H9 (cell line): ENCODE measurements around the gene ANKRD34A. TPM values are rescaled to one million over a fixed set of nuclear protein-coding genes. Genes with fewer than 3 reads are reported as not detected.

Experiments used
- DNase-seq: peaks from one replicate; pipeline ENCODE4 v3.0.0-alpha.2; 2017
- H2AFZ ChIP-seq: one replicate; pipeline ENCODE4 v1.6.1; 2013; ENCODE audit warnings: mild to moderate bottlenecking, low read length, control low read depth, moderate library complexity
- H2AK5ac ChIP-seq: 2 replicates; pipeline ENCODE4 v1.6.1; 2013; ENCODE audit warnings: low read length, control low read depth, mixed read lengths; ENCODE audit not compliant: insufficient read length
- H2BK120ac ChIP-seq: one replicate; pipeline ENCODE4 v1.6.1; 2013; ENCODE audit warnings: low read depth, mild to moderate bottlenecking, low read length, control low read depth, inconsistent platforms; ENCODE audit not compliant: poor library complexity, severe bottlenecking
- H2BK12ac ChIP-seq: 2 replicates; pipeline ENCODE4 v1.6.1; 2013; ENCODE audit warnings: low read length, control low read depth, mixed read lengths, low read depth; ENCODE audit not compliant: insufficient read length
- H2BK15ac ChIP-seq: 2 replicates; pipeline ENCODE4 v1.6.1; 2013; ENCODE audit warnings: low read depth, low read length, control low read depth
- H2BK20ac ChIP-seq: one replicate; pipeline ENCODE4 v1.6.1; 2013; ENCODE audit warnings: low read depth, mild to moderate bottlenecking, low read length, control low read depth, inconsistent platforms; ENCODE audit not compliant: poor library complexity, severe bottlenecking
- H2BK5ac ChIP-seq: 2 replicates; pipeline ENCODE4 v1.6.1; 2013; ENCODE audit warnings: low read length, control low read depth, mixed read lengths; ENCODE audit not compliant: insufficient read length
- H3K14ac ChIP-seq: 2 replicates; pipeline ENCODE4 v1.6.1; 2013; ENCODE audit warnings: low read length, control low read depth; ENCODE audit not compliant: insufficient read depth
- H3K18ac ChIP-seq: 2 replicates; pipeline ENCODE4 v1.6.1; 2013; ENCODE audit warnings: low read depth, mild to moderate bottlenecking, mixed read lengths, low read length, control low read depth; ENCODE audit not compliant: insufficient read length
- H3K23ac ChIP-seq: 2 replicates; pipeline ENCODE4 v1.6.1; 2013; ENCODE audit warnings: low read length, control low read depth, mixed read lengths, low read depth; ENCODE audit not compliant: insufficient read length
- H3K23me2 ChIP-seq: 2 replicates; pipeline ENCODE4 v1.6.1; 2013; ENCODE audit warnings: low read depth, mild to moderate bottlenecking, mixed read lengths, low read length, control low read depth; ENCODE audit not compliant: insufficient read length, poor library complexity, severe bottlenecking
- H3K27ac ChIP-seq: 2 replicates; pipeline ENCODE4 v1.5.1; 2013; ENCODE audit warnings: low read length, control low read depth, mixed read lengths, low read depth; ENCODE audit not compliant: insufficient read length
- H3K27me3 ChIP-seq: 2 replicates; pipeline ENCODE4 v1.6.1; 2013; ENCODE audit warnings: low read length, control low read depth, inconsistent platforms; ENCODE audit not compliant: insufficient read depth
- H3K4ac ChIP-seq: 2 replicates; pipeline ENCODE4 v1.6.1; 2013; ENCODE audit warnings: low read depth, mild to moderate bottlenecking, control low read depth, inconsistent platforms, low read length, moderate library complexity
- H3K4me1 ChIP-seq: 2 replicates; pipeline ENCODE4 v1.6.1; 2013; ENCODE audit warnings: low read length, control low read depth, inconsistent platforms; ENCODE audit not compliant: insufficient read depth
- H3K4me2 ChIP-seq: 2 replicates; pipeline ENCODE4 v1.6.1; 2013; ENCODE audit warnings: low read length, control low read depth, mixed read lengths; ENCODE audit not compliant: insufficient read length, insufficient read depth
- H3K56ac ChIP-seq: 2 replicates; pipeline ENCODE4 v1.6.1; 2013; ENCODE audit warnings: low read depth, mild to moderate bottlenecking, mixed read lengths, low read length, control low read depth; ENCODE audit not compliant: insufficient read length
- H3K79me1 ChIP-seq: 2 replicates; pipeline ENCODE4 v1.6.1; 2013; ENCODE audit warnings: low read depth, mild to moderate bottlenecking, moderate library complexity, low read length, control low read depth, inconsistent platforms; ENCODE audit not compliant: insufficient read depth, poor library complexity, severe bottlenecking
- H3K79me2 ChIP-seq: 2 replicates; pipeline ENCODE4 v1.6.1; 2013; ENCODE audit warnings: low read length, control low read depth, inconsistent platforms; ENCODE audit not compliant: insufficient read depth
- H3K9ac ChIP-seq: 2 replicates; pipeline ENCODE4 v1.6.1; 2013; ENCODE audit warnings: low read length, control low read depth, mixed read lengths; ENCODE audit not compliant: insufficient read length; ENCODE audit errors: extremely low read depth
- H3K9me3 ChIP-seq: one replicate; pipeline ENCODE4 v1.6.1; 2013; ENCODE audit warnings: low read depth, low read length, inconsistent platforms; ENCODE audit not compliant: control insufficient read depth
- H3T11ph ChIP-seq: one replicate; pipeline ENCODE4 v1.6.1; 2013; ENCODE audit warnings: mild to moderate bottlenecking, low read length, control low read depth, inconsistent platforms
- H4K20me1 ChIP-seq: one replicate; pipeline ENCODE4 v1.6.1; 2013; ENCODE audit not compliant: control insufficient read depth, insufficient read length, insufficient read depth
- H4K5ac ChIP-seq: 2 replicates; pipeline ENCODE4 v1.6.1; 2013; ENCODE audit warnings: low read depth, mild to moderate bottlenecking, mixed read lengths, low read length, control low read depth; ENCODE audit not compliant: insufficient read length
- H4K8ac ChIP-seq: replicated peaks from 2 replicates; pipeline ENCODE4 v1.6.1; 2013; ENCODE audit warnings: low read length, control low read depth, mixed read lengths, low read depth; ENCODE audit not compliant: insufficient read length
- H4K91ac ChIP-seq: 2 replicates; pipeline ENCODE4 v1.6.1; 2013; ENCODE audit warnings: low read depth, mild to moderate bottlenecking, moderate library complexity, mixed read lengths, low read length, control low read depth; ENCODE audit not compliant: insufficient read length
- H3K27ac Mint-ChIP-seq, 3 experiments: 2 replicates in 2 of 3; 3 replicates in 1 of 3; pipeline ENCODE4 v1.8.0; 2020 to 2021; ENCODE audit warnings: mixed read lengths in 3 of 3, mild to moderate bottlenecking in 1 of 3, moderate library complexity in 1 of 3
- H3K27me3 Mint-ChIP-seq: 2 replicates; pipeline ENCODE4 v1.8.0; 2021; ENCODE audit warnings: low read depth, mild to moderate bottlenecking, moderate library complexity, mixed read lengths
- H3K36me3 Mint-ChIP-seq, 3 experiments: 2 replicates in 2 of 3; 3 replicates in 1 of 3; pipeline ENCODE4 v1.8.0; 2020 to 2021; ENCODE audit warnings: low read depth in 3 of 3, mixed read lengths in 3 of 3; ENCODE audit not compliant: insufficient read depth in 1 of 3
- H3K4me1 Mint-ChIP-seq, 2 experiments: 2 replicates each; pipeline ENCODE4 v1.8.0; 2020; ENCODE audit warnings: mixed read lengths in 2 of 2
- H3K4me3 Mint-ChIP-seq, 2 experiments: 2 replicates in 1 of 2; 3 replicates in 1 of 2; pipeline ENCODE4 v1.8.0; 2020 to 2021; ENCODE audit warnings: mild to moderate bottlenecking in 2 of 2, mixed read lengths in 2 of 2, moderate library complexity in 1 of 2
- H3K9me3 Mint-ChIP-seq, 2 experiments: 2 replicates in 1 of 2; 3 replicates in 1 of 2; pipeline ENCODE4 v1.8.0; 2020; ENCODE audit warnings: mild to moderate bottlenecking in 2 of 2, mixed read lengths in 2 of 2, moderate library complexity in 1 of 2
- WGBS: extraction: QIAGEN DNeasy Blood & Tissue Kit; methylation state at CpG from one replicate; pipeline ENCODE4 v1.1.7; 2013; ENCODE audit warnings: missing lambda C conversion rate, low lambda C conversion rate, mixed read lengths; ENCODE audit not compliant: insufficient read length; ENCODE audit errors: extremely low coverage; 5-methylcytosine and 5-hydroxymethylcytosine counted together
- total RNA-seq: library from RNA; stranded (reverse); gene quantifications from 2 replicates; pipeline ENCODE4 v1.2.1, GENCODE V29; 2021
- TF ChIP-seq, protein P1 (sequence below): fragments of 200-600 bp; sonication (generic); conservative IDR thresholded peaks from 3 replicates; pipeline ENCODE4 v1.8.0; 2021; ENCODE audit warnings: antibody characterized with exemption, mild to moderate bottlenecking

ANKRD34A gene
- total RNA-seq, 1 experiment from 2014 or later: 0.39 TPM

DNA sequence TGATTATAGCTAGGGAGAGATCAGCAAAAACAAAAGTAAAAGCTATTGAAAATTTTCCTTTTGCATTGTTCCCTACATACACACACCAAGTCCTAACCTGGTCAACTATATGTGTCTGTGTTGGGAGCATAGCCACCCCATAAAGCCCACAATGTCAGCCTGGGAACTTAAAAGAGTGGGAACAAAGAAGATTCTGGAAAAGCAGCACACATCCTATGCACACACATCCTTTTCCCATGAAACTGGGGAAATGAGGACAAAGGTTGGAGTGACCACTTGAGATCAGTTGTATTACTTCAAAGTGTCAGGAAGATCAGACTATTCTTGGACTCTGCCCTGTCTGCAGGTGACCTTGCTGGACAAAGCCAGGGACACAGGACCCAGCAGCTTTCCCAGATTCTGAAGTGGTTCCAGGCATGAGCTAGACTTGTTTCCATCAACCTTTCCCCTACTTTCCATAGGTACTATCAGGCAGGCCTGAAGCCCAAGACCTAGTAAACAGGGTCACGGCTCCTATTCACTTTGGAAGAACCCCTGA is 16.2 kb upstream of the ANKRD34A start:
- Histone ChIP-seq H2BK5ac (no peak overlapping the region), H3K18ac (no peak overlapping the region), H3K4me2 (no peak overlapping the region), H2BK15ac (no peak overlapping the region), H3K56ac (no peak overlapping the region), H3T11ph (no peak overlapping the region), H4K5ac (no peak overlapping the region), H3K9me3 (no peaks in the 10 kb centered on the region), H2BK12ac (peak overlapping the region; percentile 11), H3K4ac (no peak overlapping the region), H4K20me1 (no peaks in the 10 kb centered on the region), H2BK120ac (no peak overlapping the region), H2BK20ac (no peak overlapping the region), H4K8ac (no peak overlapping the region), H4K91ac (no peak overlapping the region), H3K79me2 (no peaks in the 10 kb centered on the region), H2AK5ac (no peak overlapping the region), H2AFZ (no peak overlapping the region), H3K4me1 (peaks cover 13% of the 10 kb centered on the region), H3K9ac (no peak overlapping the region), H3K79me1 (no peaks in the 10 kb centered on the region), H3K27me3 (no peaks in the 10 kb centered on the region), H3K27ac (no peak overlapping the region), H3K23me2 (no peaks in the 10 kb centered on the region), H3K23ac (no peak overlapping the region), H3K14ac (no peak overlapping the region)
- Mint-ChIP-seq H3K27me3 (peaks cover 5% of the 10 kb centered on the region), H3K4me3 (no peak overlapping the region), H3K9me3 (no peaks in the 10 kb centered on the region), H3K27ac (no peak overlapping the region), H3K36me3 (no peaks in the 10 kb centered on the region), H3K4me1 (peaks cover 17 to 27% of the 10 kb centered on the region in 2 experiments)
- no CpG with 5 or more reads among the region's 1 CpG for WGBS
- no peak for DNase-seq
- TF ChIP-seq, protein P1, sequence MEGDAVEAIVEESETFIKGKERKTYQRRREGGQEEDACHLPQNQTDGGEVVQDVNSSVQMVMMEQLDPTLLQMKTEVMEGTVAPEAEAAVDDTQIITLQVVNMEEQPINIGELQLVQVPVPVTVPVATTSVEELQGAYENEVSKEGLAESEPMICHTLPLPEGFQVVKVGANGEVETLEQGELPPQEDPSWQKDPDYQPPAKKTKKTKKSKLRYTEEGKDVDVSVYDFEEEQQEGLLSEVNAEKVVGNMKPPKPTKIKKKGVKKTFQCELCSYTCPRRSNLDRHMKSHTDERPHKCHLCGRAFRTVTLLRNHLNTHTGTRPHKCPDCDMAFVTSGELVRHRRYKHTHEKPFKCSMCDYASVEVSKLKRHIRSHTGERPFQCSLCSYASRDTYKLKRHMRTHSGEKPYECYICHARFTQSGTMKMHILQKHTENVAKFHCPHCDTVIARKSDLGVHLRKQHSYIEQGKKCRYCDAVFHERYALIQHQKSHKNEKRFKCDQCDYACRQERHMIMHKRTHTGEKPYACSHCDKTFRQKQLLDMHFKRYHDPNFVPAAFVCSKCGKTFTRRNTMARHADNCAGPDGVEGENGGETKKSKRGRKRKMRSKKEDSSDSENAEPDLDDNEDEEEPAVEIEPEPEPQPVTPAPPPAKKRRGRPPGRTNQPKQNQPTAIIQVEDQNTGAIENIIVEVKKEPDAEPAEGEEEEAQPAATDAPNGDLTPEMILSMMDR: no peak
